ENCODE results near the gene AATK.

AATK gene

DNA sequence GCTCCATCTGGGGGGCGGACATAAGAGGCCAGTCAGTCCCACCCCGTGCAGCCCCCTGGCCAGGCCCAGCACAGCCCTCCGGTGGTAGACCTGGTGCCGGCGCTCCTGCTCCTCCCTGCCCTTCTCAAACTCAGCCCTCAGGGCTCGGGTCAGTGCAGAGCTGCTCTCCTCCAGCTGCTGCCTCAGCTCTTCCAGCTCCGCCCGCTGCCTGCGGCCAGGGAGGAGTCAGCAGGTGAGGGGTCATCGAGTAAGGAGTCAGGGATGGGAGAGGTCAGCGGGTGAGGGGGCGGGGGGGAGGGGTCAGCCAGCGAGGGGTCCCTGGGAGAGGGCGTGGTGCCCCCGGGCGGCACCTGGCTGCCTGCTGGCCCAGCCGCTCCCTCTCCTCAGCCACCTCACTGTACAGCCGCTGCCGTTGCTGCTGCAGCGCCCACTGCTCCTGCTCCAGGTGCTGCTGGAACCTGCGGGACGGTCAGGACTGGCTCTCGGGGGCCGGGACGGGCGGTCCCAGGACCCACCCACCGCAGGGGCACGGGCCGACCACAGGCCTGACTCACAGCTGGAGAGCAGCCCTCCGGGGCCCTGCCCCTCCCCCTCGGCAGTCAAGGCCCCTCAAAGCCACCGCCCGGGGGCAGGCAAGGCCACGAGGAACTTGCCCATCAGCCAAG is 26.5 kb upstream of the AATK start:
- Histone ChIP-seq H3K9me2 (replicated peaks; ENCODE audit: control insufficient read depth, low read length) (no peaks in the 10 kb centered on the region), H3K9me3 (ENCODE audit: control insufficient read depth, insufficient read depth, low read length) (no peaks in the 10 kb centered on the region), H4K20me1 (ENCODE audit: control insufficient read depth, insufficient read depth, low read depth, low read length) (no peaks in the 10 kb centered on the region), H3K4me3 (ENCODE audit: low read length) (no peak overlapping the region), H3K79me2 (ENCODE audit: control insufficient read depth, low read length) (no peaks in the 10 kb centered on the region), H3K36me3 (ENCODE audit: control insufficient read depth, low read length) (no peaks in the 10 kb centered on the region), H3K4me2 (ENCODE audit: low read length) (no peak overlapping the region), H3F3A (ENCODE audit: control insufficient read depth, insufficient read depth) (no peaks in the 10 kb centered on the region), H3K27me3 (ENCODE audit: control insufficient read depth, low read length) (no peaks in the 10 kb centered on the region), H3K4me1 (ENCODE audit: control insufficient read depth, low read length) (no peaks in the 10 kb centered on the region), H3K27ac (ENCODE audit: low read depth, low read length) (no peak overlapping the region)
- TF ChIP-seq CTCF (IDR thresholded peaks at IDR 0.05; ENCODE audit: low read depth, low read length, poor library complexity, severe bottlenecking) (no peak), EZH2phosphoT487 (IDR thresholded peaks at IDR 0.05; ENCODE audit: borderline replicate concordance, low read length) (no peak)

- Histone ChIP-seq H3K4me3 (ENCODE audit: low read length) (no peak overlapping the region), H3F3A (ENCODE audit: control insufficient read depth, insufficient read depth) (no peaks in the 10 kb centered on the region), H3K27me3 (ENCODE audit: control insufficient read depth, low read length) (no peaks in the 10 kb centered on the region), H3K27ac (ENCODE audit: low read depth, low read length) (no peak overlapping the region), H3K4me1 (ENCODE audit: control insufficient read depth, low read length) (no peaks in the 10 kb centered on the region), H3K79me2 (ENCODE audit: control insufficient read depth, low read length) (no peaks in the 10 kb centered on the region), H3K4me2 (ENCODE audit: low read length) (no peak overlapping the region), H3K36me3 (ENCODE audit: control insufficient read depth, low read length) (no peaks in the 10 kb centered on the region), H3K9me2 (replicated peaks; ENCODE audit: control insufficient read depth, low read length) (no peaks in the 10 kb centered on the region), H3K9me3 (ENCODE audit: control insufficient read depth, insufficient read depth, low read length) (no peaks in the 10 kb centered on the region), H4K20me1 (ENCODE audit: control insufficient read depth, insufficient read depth, low read depth, low read length) (no peaks in the 10 kb centered on the region)
- TF ChIP-seq CTCF (IDR thresholded peaks at IDR 0.05; ENCODE audit: low read depth, low read length, poor library complexity, severe bottlenecking) (no peak), EZH2phosphoT487 (IDR thresholded peaks at IDR 0.05; ENCODE audit: borderline replicate concordance, low read length) (no peak)
Observed at GRCh38 chr17:81191646-81192045, 25.6 kb upstream of the AATK start.

DNA sequence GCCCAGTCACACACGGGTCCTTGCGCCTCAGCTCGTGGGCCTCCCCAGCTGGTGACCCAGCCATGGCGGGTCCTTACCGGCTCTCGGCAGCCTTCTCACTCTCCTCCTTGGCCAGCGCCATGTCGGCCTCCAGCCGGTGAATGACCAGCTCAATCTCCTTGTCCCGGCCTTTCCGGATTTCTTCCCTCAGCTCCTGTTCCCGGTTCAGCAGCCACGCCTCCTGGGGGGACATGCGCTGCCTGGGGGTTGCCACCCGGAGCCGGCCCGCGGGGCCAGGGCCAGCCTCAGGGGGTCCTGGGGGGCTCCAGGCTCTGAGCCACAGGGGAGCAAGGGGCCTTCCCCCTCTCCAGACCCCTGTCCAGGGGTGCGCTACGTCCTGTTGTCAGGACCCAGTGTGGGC is 25.1 kb upstream of the AATK start:
- Histone ChIP-seq H3K79me2 (ENCODE audit: control insufficient read depth, low read length) (no peaks in the 10 kb centered on the region), H3K4me2 (ENCODE audit: low read length) (no peak overlapping the region), H3K4me1 (ENCODE audit: control insufficient read depth, low read length) (no peaks in the 10 kb centered on the region), H3K27me3 (ENCODE audit: control insufficient read depth, low read length) (no peaks in the 10 kb centered on the region), H3K9me3 (ENCODE audit: control insufficient read depth, insufficient read depth, low read length) (no peaks in the 10 kb centered on the region), H3K4me3 (ENCODE audit: low read length) (no peak overlapping the region), H3K36me3 (ENCODE audit: control insufficient read depth, low read length) (no peaks in the 10 kb centered on the region), H3F3A (ENCODE audit: control insufficient read depth, insufficient read depth) (no peaks in the 10 kb centered on the region), H3K9me2 (replicated peaks; ENCODE audit: control insufficient read depth, low read length) (no peaks in the 10 kb centered on the region), H4K20me1 (ENCODE audit: control insufficient read depth, insufficient read depth, low read depth, low read length) (no peaks in the 10 kb centered on the region), H3K27ac (ENCODE audit: low read depth, low read length) (no peak overlapping the region)
- TF ChIP-seq EZH2phosphoT487 (IDR thresholded peaks at IDR 0.05; ENCODE audit: borderline replicate concordance, low read length) (no peak), CTCF (IDR thresholded peaks at IDR 0.05; ENCODE audit: low read depth, low read length, poor library complexity, severe bottlenecking) (no peak)
